Measurements from ENCODE around the gene AGR2.

Gene AGR2

DNA sequence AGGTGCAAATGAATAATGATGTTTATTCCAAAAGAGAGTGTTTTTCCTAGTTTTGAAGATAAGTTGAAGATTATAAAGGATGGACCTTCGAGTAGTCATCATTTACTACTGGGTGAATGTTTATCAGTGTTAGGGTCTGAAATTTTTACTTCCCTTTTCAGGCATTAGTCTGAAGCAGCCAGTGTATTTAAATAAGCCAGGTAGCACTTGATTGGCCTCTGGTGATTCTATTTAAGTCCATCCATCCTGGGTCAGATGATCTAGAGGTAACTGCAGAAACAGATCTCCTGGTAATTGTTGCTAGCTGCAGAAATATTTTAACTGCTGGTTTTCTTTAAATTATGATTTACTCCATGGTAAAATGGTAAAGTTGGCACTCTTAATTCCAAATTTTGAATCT is 34.1 kb upstream of the AGR2 start:
- TF ChIP-seq, protein P1, sequence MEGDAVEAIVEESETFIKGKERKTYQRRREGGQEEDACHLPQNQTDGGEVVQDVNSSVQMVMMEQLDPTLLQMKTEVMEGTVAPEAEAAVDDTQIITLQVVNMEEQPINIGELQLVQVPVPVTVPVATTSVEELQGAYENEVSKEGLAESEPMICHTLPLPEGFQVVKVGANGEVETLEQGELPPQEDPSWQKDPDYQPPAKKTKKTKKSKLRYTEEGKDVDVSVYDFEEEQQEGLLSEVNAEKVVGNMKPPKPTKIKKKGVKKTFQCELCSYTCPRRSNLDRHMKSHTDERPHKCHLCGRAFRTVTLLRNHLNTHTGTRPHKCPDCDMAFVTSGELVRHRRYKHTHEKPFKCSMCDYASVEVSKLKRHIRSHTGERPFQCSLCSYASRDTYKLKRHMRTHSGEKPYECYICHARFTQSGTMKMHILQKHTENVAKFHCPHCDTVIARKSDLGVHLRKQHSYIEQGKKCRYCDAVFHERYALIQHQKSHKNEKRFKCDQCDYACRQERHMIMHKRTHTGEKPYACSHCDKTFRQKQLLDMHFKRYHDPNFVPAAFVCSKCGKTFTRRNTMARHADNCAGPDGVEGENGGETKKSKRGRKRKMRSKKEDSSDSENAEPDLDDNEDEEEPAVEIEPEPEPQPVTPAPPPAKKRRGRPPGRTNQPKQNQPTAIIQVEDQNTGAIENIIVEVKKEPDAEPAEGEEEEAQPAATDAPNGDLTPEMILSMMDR (IDR thresholded peaks at IDR 0.05; ENCODE audit: low read depth, low read length, missing control alignments) = no peak
- no peaks in the 10 kb centered on the region for H3K27me3 ChIP-seq (replicated peaks)
- no peak overlapping the region for H3K27ac ChIP-seq
- H3K36me3 ChIP-seq (replicated peaks) = no peaks in the 10 kb centered on the region
- in situ Hi-C loops (cut with HindIII; ENCODE audit: low pct_ligation_motif_present, low sequenced_read_pairs) = no loop called here
- H3K4me3 ChIP-seq (ENCODE audit: low read depth, low read length) = no peak overlapping the region
- DNase-seq = no peak

DNA sequence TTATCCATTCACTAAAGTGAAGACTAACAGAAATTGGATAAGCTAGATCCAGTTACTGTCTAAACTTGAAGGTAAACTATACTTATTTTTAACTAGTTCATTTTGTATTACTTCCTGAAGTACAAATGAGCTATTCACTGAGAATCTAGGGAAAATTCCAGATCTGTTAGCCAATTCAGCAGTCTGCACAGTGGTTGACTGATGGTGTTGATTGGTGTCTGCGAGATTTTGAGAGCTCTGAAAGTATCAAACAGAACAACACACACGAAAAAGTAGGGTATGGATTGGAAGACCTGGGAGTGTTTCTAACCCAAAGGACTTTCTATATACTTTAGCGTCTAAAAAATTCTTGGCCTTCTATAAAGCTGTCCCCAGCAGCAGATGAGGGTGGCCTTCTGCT is 33.6 kb upstream of the AGR2 start:
- in situ Hi-C loops (cut with HindIII; ENCODE audit: low pct_ligation_motif_present, low sequenced_read_pairs) = no loop called here
- Histone ChIP-seq H3K27ac (no peak overlapping the region), H3K4me3 (ENCODE audit: low read depth, low read length) (no peak overlapping the region), H3K27me3 (replicated peaks) (no peaks in the 10 kb centered on the region), H3K36me3 (replicated peaks) (no peaks in the 10 kb centered on the region)
- TF ChIP-seq, protein P1 (IDR thresholded peaks at IDR 0.05; ENCODE audit: low read depth, low read length, missing control alignments) = no peak
- DNase-seq = no peak

DNA sequence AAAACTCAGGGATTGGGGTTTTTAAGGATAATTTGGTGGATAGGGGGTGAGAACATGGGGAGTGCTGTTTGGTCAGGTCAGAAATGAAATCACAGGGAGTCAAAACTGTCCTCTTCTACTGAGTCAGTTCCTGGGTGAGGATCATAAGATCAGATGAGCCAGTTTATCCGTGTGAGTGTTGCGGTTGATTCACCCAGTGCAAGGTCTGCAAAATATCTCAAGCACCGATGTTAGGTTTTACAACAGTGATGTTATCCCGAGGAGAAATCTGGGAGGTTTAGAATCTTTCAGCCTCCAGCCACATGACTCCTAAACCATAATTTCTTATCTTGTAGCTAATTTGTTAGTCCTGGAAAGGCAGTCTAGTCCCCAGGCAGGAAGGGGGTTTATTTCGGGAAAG is 31.7 kb upstream of the AGR2 start:
- in situ Hi-C loops (cut with HindIII; ENCODE audit: low pct_ligation_motif_present, low sequenced_read_pairs) = no loop called here
- no peak overlapping the region for H3K4me3 ChIP-seq (ENCODE audit: low read depth, low read length)

DNA sequence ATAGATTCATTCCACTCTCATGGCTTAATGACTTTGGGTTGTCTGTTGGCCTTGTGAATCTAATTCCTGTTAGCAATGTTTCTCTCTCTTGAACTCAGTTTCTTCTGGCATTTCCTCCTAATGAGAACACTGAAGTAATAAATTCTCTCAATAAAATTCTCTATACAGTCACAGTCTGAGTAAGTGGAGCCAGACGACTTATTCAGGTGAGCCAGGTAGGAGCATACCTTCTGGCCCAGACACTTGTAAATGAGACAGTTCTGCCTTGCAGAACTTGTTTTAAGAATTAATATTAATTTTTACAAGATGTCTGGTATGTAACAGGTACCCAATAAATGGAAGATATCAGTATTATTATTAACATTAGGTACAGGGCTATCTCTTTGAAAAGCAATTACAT is 28.6 kb upstream of the AGR2 start:
- H3K4me3 ChIP-seq (ENCODE audit: low read depth, low read length) = no peak overlapping the region
- TF ChIP-seq, protein P1 (IDR thresholded peaks at IDR 0.05; ENCODE audit: low read depth, low read length, missing control alignments) = no peak
- no peaks in the 10 kb centered on the region for H3K27me3 ChIP-seq (replicated peaks)
- in situ Hi-C loops (cut with HindIII; ENCODE audit: low pct_ligation_motif_present, low sequenced_read_pairs) = no loop called here
- no peaks in the 10 kb centered on the region for H3K36me3 ChIP-seq (replicated peaks)
- DNase-seq = no peak
- H3K27ac ChIP-seq = no peak overlapping the region

More for the DNA sequence above, 31.7 kb upstream of the AGR2 start:
- DNase-seq = no peak
- Histone ChIP-seq H3K27ac (no peak overlapping the region), H3K36me3 (replicated peaks) (no peaks in the 10 kb centered on the region), H3K27me3 (replicated peaks) (no peaks in the 10 kb centered on the region)
- TF ChIP-seq, protein P1 (IDR thresholded peaks at IDR 0.05; ENCODE audit: low read depth, low read length, missing control alignments) = no peak

DNA sequence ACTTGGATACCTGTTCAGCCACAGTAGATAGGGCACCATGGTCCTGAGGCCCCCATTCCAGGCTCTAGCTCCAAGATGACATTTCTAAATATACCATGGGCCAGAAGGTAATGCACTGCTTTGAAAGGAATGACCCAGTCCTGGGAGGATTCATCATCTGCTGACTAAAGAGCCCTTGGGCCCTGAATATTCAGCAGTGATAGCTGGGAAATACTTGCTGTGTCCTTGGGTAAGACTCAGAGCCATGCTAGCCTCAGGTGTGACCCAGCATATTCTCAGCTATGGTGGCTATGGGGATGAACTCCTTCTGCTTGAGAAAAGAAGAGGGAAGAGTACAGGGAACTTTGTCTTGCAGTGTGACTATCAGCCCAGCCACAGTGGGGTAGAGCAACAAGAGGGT is 21.3 kb upstream of the AGR2 start:
- H3K36me3 ChIP-seq (replicated peaks) = no peaks in the 10 kb centered on the region
- TF ChIP-seq, protein P1 (IDR thresholded peaks at IDR 0.05; ENCODE audit: low read depth, low read length, missing control alignments) = no peak
- no peaks in the 10 kb centered on the region for H3K27me3 ChIP-seq (replicated peaks)
- H3K27ac ChIP-seq = no peak overlapping the region
- in situ Hi-C loops (cut with HindIII; ENCODE audit: low pct_ligation_motif_present, low sequenced_read_pairs) = no loop called here
- H3K4me3 ChIP-seq (ENCODE audit: low read depth, low read length) = no peak overlapping the region
- DNase-seq = no peak

DNA sequence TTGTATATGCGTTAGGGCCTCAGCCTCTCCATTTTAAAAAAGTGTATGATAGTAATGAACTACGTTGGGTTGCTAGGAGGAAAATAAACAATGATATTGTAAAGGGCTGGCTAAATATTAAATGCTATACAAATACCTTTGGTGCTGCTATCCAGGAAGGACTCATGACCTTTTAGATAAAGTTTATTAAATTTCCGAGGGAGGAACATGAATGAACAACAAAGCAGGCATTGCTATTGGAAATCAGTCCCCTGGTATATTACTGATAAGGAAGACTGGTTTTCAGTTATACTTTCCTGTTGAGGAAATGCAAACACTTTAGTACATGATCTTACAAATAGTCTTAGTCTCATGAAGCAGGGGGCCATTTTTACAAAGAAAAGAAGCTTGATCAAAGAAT is 17.2 kb upstream of the AGR2 start:
- H3K27me3 ChIP-seq (replicated peaks) = no peaks in the 10 kb centered on the region
- H3K36me3 ChIP-seq (replicated peaks) = no peaks in the 10 kb centered on the region
- in situ Hi-C loops (cut with HindIII; ENCODE audit: low pct_ligation_motif_present, low sequenced_read_pairs) = no loop called here
- no peak for DNase-seq
- no peak overlapping the region for H3K4me3 ChIP-seq (ENCODE audit: low read depth, low read length)
- TF ChIP-seq, protein P1 (IDR thresholded peaks at IDR 0.05; ENCODE audit: low read depth, low read length, missing control alignments) = no peak
- no peak overlapping the region for H3K27ac ChIP-seq
